HG02763 (cell line): ENCODE results near the gene VANGL1.
"Not testable (repeated sequence)": the region's sequence is repeated elsewhere in the genome, so short reads cannot be mapped to it uniquely, and the experiment has no call there.

Experiments used
- ATAC-seq: cut with Tn5 transposase; IDR thresholded peaks from one replicate; pipeline ENCODE4 v1.9.1; 2021; ENCODE audit warnings: mild to moderate bottlenecking, moderate library complexity; ENCODE audit not compliant: unreplicated experiment

Gene VANGL1

GRCh38 chr1:115641762-115642167 lies at the start of gene VANGL1:
TSS of gene VANGL1 (plus strand) at chr1:115641970. CDS start at chr1:115651414, 9,444 bp downstream.
- peak; percentile 35 for ATAC-seq

DNA sequence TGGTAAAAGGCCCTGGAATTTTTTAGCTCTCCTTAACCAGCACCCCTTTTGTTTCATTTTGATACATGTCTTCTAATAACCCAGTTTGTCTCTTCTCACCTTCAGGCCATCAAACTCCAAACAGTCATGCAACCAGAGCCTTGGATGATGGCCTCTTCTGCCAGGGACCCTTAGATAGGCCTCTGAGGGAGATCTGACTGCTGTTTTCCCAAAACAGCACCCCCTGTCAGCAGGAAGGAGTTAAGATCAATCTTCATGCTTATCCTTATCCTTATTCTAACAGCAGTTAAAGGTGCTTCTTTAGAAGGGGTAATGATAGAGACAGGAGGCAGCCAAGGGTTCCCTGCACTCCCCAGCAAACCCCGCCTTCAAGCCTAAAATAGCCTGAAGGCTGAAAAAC lies 49.5 kb upstream of the VANGL1 start:
- no peak for ATAC-seq

GRCh38 chr1:115593365-115594259 lies 48.2 kb upstream of the VANGL1 start:
- no peak for ATAC-seq

DNA sequence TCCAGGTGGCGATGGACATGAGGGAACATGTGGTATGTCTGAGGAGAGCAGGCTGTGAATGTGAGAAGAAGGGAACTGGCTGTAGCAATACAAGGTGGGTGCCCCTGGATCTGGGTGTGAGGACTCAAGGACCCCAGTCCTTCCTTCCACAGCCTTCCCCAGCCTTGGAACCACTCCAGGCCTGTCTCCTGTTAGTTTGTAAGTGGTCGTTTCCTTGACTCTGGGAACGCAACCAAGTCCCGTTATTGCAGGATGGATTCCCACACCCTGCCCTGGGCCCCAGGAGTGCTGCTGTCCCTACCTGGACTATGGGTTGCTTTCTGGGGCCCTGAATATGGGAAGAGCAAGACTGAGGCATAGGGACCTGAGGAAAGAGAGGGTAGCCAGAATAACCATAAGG lies 47.2 kb upstream of the VANGL1 start:
- no peak for ATAC-seq

GRCh38 chr1:115595279-115596079 lies 46.3 kb upstream of the VANGL1 start:
- ATAC-seq: peak; percentile 56

GRCh38 chr1:115596080-115596780 lies 45.5 kb upstream of the VANGL1 start:
- no peak for ATAC-seq

DNA sequence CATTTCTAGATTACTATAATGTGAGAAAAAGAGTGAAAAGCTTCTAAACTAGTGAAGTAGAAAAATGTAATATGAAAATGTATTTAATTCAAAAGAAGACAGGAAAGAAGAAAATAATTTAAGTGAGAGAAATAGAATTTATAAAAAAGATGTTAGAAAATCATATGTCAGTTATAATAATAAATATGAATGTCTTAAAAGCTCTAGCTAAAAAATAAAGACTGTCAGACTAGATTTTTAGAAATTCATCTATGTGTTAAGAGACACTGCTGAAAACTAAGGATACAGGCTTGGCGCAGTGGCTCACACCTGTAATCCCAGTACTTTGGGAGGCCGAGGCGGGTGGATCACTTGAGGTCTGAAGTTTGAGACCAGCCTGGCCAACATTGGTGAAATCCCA lies 37.3 kb upstream of the VANGL1 start:
- no peak for ATAC-seq

DNA sequence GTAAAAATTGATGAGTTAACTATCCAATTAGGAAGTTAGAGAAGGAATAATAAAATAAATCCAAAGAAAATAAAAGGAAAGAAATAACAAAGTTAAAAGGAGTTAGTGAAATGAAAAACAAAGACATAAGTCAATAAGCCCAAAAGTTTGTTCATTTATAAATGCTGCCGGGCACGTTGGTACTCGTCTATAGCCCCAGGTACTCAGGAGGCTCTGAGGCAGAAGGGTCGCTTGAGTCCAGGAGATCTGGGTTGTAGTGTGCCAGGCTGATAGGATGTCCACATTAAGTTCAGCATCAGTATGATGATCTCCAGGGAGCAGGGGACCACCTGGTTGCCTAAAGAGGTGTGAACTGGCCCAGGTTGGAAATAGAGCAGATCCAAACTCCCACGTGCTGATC lies 35.5 kb upstream of the VANGL1 start:
- ATAC-seq: no peak

- no peak for ATAC-seq
These were observed 32.7 kb upstream of the VANGL1 start for GRCh38 chr1:115609021-115609420.

DNA sequence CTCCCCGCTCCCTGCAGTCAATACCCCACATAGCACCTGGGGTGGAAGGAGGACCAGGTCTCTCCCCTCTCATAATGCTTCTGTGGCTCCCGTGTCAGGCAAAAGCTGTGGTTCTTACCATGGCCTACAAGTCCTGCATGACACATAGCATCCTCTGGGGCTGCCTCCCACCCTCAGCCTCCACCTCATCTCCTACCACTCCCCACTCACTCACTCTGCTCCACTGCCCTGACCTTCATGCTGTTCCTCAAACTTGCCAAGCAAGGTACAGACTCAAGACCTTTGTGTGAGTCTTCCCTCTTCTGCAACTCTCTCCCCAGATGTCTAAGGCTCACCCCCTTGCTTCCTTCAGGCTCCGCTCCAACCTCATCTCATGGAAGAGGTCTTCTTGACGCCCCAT lies 28.0 kb upstream of the VANGL1 start:
- ATAC-seq: no peak

- ATAC-seq: no peak
These were observed 21.3 kb upstream of the VANGL1 start for GRCh38 chr1:115620453-115620852.

GRCh38 chr1:115620950-115621349 lies 20.8 kb upstream of the VANGL1 start:
- no peak for ATAC-seq

GRCh38 chr1:115624859-115625258 lies 16.9 kb upstream of the VANGL1 start:
- ATAC-seq: no peak

DNA sequence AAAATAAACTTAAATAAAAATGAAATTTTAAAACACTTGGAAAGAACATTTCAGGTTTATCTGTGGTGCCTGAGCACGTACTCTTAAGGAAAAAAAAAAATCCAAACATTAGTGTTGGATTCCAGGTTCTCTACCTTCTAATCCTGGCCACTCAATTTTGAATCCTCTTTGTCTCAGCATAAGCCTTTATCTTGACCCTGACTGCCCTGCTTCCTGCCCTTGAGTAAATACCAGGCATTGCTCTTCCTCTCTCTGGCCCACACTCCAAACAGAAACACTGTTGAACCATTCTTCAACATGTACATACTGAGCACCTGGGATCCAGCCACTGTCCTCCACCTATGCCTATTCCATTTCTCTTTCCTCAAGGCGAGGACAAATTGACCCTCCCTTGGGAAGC lies 11.4 kb upstream of the VANGL1 start:
- no peak for ATAC-seq

DNA sequence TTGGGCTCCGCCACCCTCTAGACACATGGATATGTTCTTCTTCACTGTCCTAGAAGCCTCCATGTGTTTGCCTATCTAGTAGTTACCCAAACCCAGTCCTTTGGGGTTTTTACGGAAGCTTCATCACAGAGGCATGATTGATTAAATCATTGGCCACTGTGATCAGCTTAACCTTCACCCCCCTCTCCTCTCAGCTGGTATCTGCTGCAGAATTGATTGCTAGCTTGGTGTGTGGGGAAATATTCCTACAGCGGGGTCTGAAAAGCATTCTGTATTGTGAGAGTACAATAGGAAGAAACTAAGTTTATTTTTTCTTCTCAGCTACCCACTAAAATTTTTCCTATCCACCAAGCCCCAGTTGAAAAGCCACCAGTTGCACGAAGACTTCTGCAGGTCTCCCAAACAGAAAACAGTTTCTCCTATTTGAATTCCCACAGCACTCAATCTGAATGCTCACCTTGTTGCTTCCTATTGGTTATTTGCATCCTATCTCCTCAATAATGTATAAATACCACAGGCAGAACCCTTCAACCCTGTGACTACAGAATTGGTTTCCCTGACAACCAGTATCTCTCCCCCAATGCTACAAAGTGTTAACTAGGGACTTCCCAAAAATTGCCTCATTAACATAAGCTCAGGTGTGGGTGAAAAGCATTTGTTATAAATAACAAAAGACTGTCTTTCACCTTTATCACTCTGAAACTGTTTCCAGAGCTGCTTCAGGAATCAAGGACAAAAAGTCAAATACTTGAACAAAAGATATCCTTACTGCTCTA lies 9.3 kb upstream of the VANGL1 start:
- ATAC-seq: no peak

DNA sequence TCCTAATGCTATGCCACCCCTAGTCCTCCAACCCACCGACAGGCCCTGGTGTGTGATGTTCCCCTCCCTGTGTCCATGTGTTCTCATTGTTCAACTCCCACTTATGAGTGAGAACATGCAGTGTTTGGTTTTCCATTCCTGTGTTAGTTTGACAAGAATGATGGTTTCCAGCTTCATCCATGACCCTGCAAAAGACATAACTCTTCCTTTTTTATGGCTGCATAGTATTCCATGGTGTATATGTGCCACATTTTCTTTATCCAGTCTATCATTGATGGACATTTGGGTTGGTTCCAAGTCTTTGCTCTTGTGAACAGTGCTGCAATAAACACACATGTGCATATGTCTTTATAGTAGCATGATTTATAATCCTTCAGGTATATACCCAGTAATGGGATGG lies 8.2 kb upstream of the VANGL1 start:
- not testable (repeated sequence) for ATAC-seq

DNA sequence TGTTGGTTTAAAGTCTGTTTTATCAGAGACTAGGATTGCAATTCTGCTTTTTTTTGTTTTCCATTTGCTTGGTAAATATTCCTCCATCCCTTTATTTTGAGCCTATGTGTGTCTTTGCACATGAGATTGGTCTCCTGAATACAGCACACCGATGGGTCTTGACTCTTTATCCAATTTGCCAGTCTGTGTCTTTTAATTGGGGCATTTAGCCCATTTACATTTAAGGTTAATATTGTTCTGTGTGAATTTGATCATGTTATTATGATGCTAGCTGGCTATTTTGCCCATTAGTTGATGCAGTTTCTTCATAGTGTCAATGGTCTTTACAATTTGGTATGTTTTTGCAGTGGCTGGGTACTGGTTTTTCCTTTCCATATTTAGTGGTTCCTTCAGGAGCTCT lies 4.5 kb upstream of the VANGL1 start:
- ATAC-seq: not testable (repeated sequence)

DNA sequence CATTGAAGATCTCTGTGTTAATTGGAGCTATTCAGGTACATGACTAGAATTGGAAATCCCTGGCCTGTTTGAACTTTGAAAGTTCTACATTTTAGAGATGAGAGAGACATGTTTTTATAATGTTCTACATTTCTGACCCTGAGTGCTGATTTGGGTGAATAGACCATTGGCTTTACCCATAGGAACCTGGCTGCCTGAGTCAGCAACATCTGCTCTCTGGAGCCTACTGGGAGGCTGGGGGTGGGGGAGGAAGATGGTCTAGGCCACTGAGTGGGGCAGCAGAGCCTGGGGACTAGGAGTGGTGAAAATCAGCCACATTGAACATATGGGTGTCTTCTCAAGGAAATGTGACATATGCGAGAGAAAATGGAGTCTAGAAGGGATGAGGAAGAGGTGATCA lies 1.4 kb upstream of the VANGL1 start:
- ATAC-seq: no peak

DNA sequence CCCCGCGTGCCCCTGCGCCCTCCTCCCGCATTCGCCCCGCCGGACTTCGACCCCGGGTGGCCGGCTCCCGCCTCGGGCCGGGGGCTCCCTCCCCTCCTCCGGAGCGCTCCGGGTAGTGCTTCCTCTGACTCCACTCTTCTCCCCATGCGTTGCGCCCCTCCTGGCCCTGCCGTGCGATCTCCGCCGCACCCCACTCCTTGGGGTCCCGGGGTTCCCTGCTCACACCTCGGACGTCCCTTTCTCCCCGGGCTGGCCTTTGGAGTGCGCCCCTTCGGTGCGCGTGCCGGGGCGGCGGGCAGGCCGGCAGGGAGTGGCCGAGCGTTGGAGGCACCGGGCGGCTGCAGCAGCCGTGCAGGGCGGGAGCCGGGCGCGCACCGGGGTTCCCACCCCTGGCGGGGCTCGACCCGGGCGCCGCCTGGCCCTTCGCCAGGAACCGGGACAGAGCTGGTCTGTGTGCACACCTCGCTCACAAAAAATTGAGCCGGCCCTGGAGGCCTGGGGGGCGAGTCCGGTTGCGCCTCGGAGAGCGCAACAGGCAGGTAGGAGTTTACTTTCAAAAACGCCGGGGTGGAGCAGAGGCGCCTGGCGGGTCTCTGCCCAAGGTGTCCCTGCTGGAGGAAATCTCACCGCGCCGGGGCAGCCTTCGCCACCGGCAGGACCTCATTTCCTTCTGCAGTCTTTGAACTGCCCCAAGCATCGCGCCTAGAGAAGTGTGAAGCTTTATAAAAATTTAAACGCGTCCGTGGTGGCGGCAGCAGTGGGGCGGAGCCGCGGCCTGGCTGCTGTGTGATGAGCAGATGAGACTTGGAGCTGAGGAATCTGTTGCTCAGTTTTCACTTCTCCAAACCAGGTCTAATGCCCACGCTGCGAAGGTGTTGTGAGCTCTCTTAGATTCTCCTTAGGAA lies 650 bp downstream of the VANGL1 start:
- peak; percentile 61 for ATAC-seq

DNA sequence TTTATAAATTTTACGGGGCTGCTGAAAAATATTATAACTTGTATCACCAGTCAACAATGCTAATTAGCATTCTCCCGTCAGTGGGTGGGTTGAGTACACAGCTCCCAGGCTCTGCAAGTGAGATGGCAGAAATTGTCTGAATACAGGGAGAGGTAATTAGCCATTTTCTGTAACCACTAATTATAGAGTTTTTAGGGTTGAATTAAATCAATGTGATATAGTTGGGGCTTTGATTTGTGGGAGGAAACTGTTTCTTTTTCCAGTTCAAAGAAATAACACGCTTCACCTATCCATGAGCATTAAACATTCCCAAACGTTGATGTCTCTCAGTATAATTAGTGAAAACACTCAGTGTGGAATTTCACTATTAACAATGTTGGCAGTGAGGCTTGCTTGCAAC lies 1.5 kb downstream of the VANGL1 start:
- no peak for ATAC-seq
